ENCODE measurements around the gene FYB2.

The FYB2 gene

DNA sequence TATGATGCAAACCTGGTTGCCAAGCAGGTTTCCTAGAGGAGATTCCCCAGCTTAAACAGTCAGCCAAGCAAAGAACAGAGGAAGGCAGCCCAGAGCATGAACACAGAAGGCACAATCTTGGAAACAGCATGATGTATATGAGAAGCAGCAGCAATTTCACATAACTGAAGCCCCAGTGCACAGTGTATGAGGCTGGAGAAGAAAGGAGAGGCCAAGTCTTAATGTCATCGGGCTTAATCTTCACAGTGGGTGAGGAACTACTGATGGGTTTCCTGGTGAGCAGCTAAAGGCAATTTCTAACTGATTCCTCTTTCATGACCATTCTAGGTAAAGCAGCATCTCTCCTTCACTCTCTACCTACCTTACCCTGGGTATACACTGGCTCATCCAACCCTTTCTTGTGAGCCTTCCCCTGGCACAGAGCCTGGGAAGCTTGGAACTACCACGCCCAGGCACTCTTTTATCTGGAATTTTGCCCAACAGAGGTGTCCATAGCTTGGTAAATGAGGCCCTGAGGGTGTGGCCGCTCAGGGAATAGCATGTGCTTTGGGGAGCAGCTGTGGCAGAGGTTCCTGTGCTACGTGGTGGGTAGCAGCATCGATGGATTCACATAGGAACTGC lies 22.0 kb downstream of the FYB2 start:
- H3K4me1 ChIP-seq (ENCODE audit: control insufficient read depth in 1 of 2, insufficient read depth in 1 of 2, low read depth in 1 of 2, low read length in 1 of 2): no peaks in the 10 kb centered on the region
- TF ChIP-seq, protein P1, sequence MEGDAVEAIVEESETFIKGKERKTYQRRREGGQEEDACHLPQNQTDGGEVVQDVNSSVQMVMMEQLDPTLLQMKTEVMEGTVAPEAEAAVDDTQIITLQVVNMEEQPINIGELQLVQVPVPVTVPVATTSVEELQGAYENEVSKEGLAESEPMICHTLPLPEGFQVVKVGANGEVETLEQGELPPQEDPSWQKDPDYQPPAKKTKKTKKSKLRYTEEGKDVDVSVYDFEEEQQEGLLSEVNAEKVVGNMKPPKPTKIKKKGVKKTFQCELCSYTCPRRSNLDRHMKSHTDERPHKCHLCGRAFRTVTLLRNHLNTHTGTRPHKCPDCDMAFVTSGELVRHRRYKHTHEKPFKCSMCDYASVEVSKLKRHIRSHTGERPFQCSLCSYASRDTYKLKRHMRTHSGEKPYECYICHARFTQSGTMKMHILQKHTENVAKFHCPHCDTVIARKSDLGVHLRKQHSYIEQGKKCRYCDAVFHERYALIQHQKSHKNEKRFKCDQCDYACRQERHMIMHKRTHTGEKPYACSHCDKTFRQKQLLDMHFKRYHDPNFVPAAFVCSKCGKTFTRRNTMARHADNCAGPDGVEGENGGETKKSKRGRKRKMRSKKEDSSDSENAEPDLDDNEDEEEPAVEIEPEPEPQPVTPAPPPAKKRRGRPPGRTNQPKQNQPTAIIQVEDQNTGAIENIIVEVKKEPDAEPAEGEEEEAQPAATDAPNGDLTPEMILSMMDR (IDR thresholded peaks at IDR 0.05): no peak
- no peaks in the 10 kb centered on the region for H3K27me3 ChIP-seq
- no peaks in the 10 kb centered on the region for H3K36me3 ChIP-seq
- no peak overlapping the region for H3K4me3 ChIP-seq (ENCODE audit: low read depth in 1 of 2, low read length in 1 of 2)
- H3K27ac ChIP-seq: no peak overlapping the region
- H3K9me3 ChIP-seq: no peaks in the 10 kb centered on the region

DNA sequence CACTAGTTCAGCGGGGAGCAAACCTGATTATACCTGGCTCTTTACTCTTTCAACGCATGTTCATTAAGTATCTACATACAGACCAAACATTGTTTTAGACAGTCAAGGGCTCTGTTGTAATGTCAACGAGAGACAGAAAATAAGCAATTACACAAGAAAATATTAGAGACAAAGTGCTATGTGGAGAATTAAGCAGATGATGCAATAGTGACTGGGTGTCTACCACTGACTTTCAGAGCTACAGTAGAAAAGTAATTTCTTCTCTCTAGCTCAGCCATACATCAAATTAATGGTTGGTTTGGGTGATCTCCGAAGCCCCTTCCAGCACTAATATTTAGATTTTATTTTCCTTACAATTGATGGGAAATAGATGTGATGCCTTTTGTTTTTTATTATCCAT lies 23.3 kb downstream of the FYB2 start:
- H3K4me3 ChIP-seq (ENCODE audit: low read depth in 1 of 2, low read length in 1 of 2): no peak overlapping the region
- H3K36me3 ChIP-seq: no peaks in the 10 kb centered on the region
- no peaks in the 10 kb centered on the region for H3K9me3 ChIP-seq
- H3K27ac ChIP-seq: no peak overlapping the region
- H3K4me1 ChIP-seq (ENCODE audit: control insufficient read depth in 1 of 2, insufficient read depth in 1 of 2, low read depth in 1 of 2, low read length in 1 of 2): no peaks in the 10 kb centered on the region
- TF ChIP-seq, protein P1 (IDR thresholded peaks at IDR 0.05): no peak
- no peaks in the 10 kb centered on the region for H3K27me3 ChIP-seq

- TF ChIP-seq, protein P1 (IDR thresholded peaks at IDR 0.05): no peak
- H3K4me1 ChIP-seq (ENCODE audit: control insufficient read depth in 1 of 2, insufficient read depth in 1 of 2, low read depth in 1 of 2, low read length in 1 of 2): no peaks in the 10 kb centered on the region
- H3K9me3 ChIP-seq: no peaks in the 10 kb centered on the region
- no peaks in the 10 kb centered on the region for H3K36me3 ChIP-seq
- peaks cover 17% of the 10 kb centered on the region for H3K27me3 ChIP-seq
- no peak overlapping the region for H3K27ac ChIP-seq
- no peak overlapping the region for H3K4me3 ChIP-seq (ENCODE audit: low read depth in 1 of 2, low read length in 1 of 2)
These were observed 29.2 kb downstream of the FYB2 start for GRCh38 chr1:56790036-56790435.

DNA sequence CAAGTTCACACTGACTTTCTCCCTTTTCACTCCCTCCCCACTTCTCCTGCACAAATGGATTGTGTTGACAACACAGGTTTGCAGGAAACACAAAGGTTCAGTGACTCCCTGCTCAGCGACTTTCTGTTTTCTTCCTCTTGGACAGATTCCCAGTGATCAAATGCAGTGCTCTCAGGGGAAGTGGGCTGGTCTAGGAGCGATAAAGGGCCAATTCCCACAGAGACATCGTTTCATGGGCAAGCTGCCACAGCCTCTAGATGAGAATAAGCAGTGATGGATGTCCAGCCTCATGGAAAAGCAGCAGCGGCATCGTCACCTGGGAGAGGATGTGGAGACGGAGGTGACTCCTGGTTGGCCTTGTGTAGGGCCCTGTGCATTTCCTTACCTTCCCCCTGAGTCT lies 30.6 kb downstream of the FYB2 start:
- no peak overlapping the region for H3K4me3 ChIP-seq (ENCODE audit: low read depth in 1 of 2, low read length in 1 of 2)
- no peaks in the 10 kb centered on the region for H3K36me3 ChIP-seq
- no peaks in the 10 kb centered on the region for H3K4me1 ChIP-seq (ENCODE audit: control insufficient read depth in 1 of 2, insufficient read depth in 1 of 2, low read depth in 1 of 2, low read length in 1 of 2)
- peaks cover 17% of the 10 kb centered on the region for H3K27me3 ChIP-seq
- no peaks in the 10 kb centered on the region for H3K9me3 ChIP-seq
- H3K27ac ChIP-seq: no peak overlapping the region
- TF ChIP-seq, protein P1 (IDR thresholded peaks at IDR 0.05): no peak

DNA sequence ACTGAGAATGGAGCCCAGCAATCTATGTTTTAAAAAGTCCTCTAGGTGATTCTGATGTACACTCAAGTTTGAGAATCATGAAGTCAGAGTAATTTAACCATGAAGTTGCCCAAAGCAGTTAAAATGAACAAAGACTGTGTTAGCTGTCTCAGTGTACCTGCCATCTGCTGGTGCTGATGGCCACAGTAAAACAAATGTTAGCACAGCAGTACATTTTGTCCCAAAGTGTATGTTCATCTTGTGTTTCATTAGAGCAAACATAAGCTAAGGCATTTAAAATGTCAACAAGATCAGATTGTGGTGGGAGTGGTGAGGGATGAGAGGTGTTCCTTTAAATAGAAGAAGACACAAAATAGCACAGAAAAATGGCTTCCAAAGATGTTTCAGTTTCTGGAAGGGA lies 31.1 kb downstream of the FYB2 start:
- no peak overlapping the region for H3K4me3 ChIP-seq (ENCODE audit: low read depth in 1 of 2, low read length in 1 of 2)
- peaks cover 17% of the 10 kb centered on the region for H3K27me3 ChIP-seq
- TF ChIP-seq, protein P1 (IDR thresholded peaks at IDR 0.05): no peak
- no peaks in the 10 kb centered on the region for H3K36me3 ChIP-seq
- no peaks in the 10 kb centered on the region for H3K9me3 ChIP-seq
- H3K4me1 ChIP-seq (ENCODE audit: control insufficient read depth in 1 of 2, insufficient read depth in 1 of 2, low read depth in 1 of 2, low read length in 1 of 2): no peaks in the 10 kb centered on the region
- no peak overlapping the region for H3K27ac ChIP-seq
